Bone marrow (tissue), 2 donors: ENCODE data around the gene SLA2.

Experiments used
- DNase-seq, 2 donors: peaks; one replicate each; lab custom pipeline; 2025; lab: John Stamatoyannopoulos, UW

Gene SLA2

GRCh38 chr20:36607586-36608387 is 38.2 kb downstream of the SLA2 start:
- no peak for DNase-seq

DNA sequence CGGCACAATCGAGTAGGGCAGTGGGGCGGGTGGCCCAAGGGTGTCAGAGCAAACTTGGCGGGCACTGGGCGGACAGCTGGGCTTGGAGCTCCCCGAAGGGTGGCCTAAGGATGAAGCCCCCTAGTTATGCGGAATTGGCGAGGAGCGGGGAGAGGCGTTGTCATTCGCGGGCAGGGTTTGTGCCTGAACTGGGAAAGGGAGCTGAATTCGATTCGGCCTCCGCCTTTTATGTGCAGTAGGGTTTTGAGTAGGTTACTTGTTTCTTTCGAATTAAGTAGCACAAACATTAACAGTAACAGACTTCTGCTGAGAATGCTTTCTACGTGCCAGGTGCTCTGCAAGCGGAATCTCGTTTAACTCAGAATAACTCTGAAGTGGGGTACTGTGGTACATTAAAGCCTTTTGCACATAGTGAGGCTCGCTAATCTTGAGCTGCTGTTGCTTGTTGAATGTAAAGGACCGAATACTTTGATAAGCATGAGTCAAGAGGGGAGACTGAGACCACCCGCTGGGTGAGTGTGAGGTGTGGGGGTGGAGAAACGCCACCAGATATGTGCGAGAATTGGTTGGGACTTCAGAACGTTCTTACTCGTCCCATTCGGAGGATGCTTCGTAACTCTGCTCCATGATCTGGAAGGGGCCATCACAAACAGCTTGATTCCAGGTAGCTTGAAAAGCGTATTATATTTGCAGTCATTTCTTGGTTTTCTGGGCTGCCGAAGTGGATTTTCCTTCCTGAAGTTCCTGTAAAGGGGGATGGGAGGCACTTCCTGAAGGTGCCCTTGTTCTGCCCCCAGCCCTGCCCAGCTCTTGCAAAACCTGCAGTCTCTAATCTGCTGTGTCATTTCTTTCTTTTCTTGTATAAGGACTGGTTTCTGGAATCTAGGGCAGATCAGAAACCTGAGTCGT is 39.6 kb downstream of the SLA2 start:
- peak in 1 of 2 donors; percentile 55 for DNase-seq

DNA sequence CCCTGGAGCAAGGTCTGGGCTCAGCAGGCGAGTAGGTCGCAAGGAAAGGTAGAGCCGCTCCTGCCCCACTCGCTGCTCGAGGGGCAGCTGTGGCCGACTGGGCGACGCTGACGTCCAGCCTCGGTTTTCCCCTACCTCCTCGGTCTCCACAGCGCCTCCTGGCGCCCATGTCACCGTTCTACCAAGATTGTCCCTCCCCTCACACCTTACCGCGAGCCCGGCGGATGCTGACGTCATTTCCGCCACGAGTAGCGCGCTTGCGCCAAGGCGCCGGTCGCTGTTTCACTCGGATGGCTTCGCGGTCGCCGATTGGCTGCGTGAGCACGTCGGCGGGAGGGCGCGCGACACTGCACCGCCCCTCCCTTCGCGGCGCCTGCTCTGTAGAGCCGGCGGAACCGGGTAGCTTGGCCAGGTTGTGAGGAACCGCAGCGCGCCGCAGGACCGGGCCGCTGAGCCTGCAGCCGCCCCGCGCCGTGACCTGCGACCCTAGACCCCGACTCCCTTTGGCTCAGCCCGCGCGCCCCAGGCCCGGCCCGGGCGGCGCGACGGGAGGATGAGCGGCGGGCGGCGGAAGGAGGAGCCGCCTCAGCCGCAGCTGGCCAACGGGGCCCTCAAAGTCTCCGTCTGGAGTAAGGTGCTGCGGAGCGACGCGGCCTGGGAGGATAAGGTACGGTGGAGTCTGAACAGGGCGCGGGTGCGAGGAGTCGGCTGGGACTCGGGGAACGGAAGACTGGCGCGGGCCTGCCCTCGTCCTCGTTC is 40.4 kb downstream of the SLA2 start, which contains the start of gene RAB5IF:
Gene RAB5IF (plus strand): TSS at position 381 of the 759 bp plus-strand sequence. CDS start 173 bp downstream, at position 554.
- peak; percentile 94 to 98 for DNase-seq

DNA sequence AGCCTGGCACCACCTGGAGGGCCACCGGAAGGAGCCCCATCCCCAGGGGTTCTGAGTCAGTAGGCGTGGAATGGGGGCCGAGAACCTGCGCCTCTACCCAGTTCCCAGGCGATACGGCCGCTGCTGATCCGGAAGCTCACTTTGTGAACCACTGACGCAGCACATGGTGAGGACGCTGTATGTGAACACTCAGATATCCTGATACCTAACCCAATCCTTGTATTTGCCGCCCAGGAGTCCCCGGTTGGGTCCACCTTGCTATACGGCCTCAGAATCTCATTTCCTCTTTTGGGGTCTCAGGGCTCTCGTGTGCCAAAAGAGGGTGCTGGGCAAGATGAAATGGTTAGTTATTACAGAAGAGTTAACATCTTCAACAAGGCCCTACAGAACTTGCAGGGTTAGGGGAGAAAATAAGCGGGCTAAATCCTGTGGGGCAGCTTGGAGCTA is 41.0 kb downstream of the SLA2 start:
- DNase-seq: no peak

- DNase-seq: no peak
Observed at GRCh38 chr20:36601540-36601939, 44.5 kb downstream of the SLA2 start.

DNA sequence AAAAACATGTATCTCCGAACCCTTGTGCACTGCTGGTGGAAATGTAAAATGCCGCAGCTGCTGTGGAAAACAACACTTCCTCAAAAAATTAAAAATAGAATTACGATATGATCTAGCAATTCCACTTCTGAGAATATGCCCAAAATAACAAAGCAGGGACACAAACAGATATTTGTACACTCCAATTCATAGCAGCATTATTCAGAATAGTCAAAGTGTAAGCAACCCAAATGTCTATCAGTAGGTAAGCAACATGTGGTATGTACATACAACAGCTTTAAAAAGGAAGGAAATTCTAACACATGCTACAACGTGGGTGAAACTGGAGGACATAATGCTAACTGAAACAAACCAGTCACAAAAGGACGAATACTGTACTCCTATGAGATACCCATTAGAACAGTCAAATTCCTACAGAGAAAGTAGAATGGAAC is 46.1 kb downstream of the SLA2 start:
- peak in 1 of 2 donors; percentile 60 for DNase-seq

- DNase-seq: no peak
Observed at GRCh38 chr20:36593347-36593929, 52.6 kb downstream of the SLA2 start.

GRCh38 chr20:36591854-36592641 is 53.9 kb downstream of the SLA2 start:
- DNase-seq: no peak

- DNase-seq: no peak
Observed at GRCh38 chr20:36591281-36591680, 54.7 kb downstream of the SLA2 start.

DNA sequence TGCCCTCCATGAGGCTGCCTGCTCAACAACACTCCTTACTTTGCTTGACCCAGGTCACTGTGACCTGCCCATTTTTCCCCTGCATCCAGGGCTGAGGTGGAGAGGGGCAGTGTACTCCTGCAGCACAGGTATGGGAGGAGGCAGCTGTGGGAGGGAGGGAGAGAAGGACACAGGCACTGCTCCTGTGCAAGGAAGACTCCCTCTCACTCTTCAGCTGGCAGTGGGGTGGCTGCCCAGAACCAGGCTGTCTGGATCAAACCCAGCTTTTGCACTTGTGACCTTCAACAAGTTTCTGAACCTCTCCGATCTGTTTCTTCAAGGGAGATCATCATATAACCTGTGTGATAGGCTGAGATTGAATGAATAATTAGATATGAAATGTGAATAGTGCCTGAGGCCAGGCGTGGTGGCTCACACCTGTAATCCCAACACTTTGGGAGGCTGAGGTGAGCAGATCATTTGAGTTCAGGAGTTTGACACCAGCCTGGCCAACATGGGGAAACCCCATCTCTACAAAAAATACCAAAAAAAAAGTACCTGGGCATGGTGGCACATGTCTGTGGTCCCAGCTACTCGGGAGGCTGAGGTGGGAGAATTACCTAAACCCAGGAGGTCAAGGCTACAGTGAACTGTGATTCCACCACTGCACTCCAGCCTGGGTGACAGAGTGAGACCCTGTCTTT is 58.5 kb downstream of the SLA2 start:
- DNase-seq: no peak

GRCh38 chr20:36585410-36586125 is 60.4 kb downstream of the SLA2 start:
- no peak for DNase-seq

- no peak for DNase-seq
Observed at GRCh38 chr20:36584018-36584481, 61.9 kb downstream of the SLA2 start.

GRCh38 chr20:36582821-36583220 is 63.2 kb downstream of the SLA2 start:
- DNase-seq: no peak

GRCh38 chr20:36582322-36582721 is 63.7 kb downstream of the SLA2 start:
- no peak for DNase-seq

GRCh38 chr20:36579996-36580545 is 65.9 kb downstream of the SLA2 start:
- DNase-seq: no peak

DNA sequence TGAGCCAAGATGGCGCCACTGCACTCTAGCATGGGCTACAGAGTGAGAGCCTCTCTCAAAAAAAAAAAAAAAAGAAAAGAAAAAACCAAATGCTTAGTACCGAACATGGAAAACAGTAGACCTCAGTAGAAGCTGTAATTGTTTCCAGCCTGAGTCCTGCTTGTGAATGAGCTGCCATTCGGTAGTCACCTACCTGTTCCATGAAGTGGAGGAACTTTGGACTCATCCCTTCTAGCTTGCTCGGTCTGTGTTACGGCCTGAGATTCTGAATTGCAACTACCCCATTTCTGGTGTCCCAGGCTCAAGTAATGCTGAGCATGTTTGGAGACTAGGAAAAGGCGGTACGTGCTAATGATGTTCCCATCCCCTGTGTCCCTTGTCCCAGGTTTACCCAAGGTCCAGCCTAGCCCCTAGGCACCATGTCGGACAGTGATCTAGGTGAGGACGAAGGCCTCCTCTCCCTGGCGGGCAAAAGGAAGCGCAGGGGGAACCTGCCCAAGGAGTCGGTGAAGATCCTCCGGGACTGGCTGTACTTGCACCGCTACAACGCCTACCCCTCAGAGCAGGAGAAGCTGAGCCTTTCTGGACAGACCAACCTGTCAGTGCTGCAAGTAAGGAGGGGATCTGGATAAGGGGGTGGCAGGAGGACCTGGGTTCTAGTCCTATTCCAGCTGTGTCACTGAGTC is 67.5 kb downstream of the SLA2 start:
- no peak for DNase-seq

- DNase-seq: no peak
Observed at GRCh38 chr20:36576081-36576445, 69.9 kb downstream of the SLA2 start.

DNA sequence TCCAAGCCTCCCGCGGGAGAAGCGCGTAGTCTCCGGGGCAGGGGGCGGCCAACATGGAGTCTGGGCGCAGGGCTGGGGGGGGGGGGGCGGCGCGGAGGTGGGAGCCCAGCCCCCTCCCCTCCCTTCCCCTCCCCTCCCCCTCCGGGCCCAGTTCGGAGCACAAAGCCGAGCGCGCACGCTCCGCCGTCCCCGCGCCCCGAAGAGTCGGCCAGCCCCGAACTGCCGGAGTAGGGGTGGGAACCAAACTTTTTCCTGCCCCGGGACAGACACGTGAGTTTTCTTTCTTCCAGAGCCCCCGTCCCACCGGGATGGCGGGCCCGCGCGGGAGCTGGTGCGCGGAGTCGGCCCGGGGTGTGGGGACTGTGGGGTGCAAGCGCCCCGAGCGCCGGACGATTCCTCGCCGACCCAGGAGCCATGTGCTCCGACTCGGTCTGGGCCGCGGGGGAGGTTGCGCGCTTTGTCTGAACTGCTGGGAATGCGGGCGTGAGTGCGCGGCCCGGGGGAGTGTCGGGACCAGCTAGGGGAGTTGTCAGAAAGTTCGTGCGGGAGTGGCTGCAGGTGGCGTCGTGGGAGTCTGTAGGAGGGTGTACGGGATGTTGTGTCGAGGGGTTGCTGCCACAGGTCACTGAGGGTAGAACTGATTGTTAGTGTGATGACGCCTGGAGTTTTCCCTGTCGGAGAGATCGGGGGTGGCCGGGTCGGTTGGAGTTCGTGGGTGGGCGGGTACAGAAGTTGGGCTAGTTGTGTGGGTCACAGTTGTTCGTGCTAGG is 71.4 kb downstream of the SLA2 start:
- DNase-seq: peak; percentile 31 to 44
